Right atrium auricular region (tissue), 2 donors: ENCODE results near the gene SEMA4D. TPM values are rescaled to one million over a fixed set of nuclear protein-coding genes. Genes with fewer than 3 reads are reported as not detected.

Experiments used
- DNase-seq: peaks from one replicate; pipeline ENCODE4 v3.0.0-alpha.2; 2019; ENCODE audit warnings: low spot score
- H3K27ac ChIP-seq, 2 donors: fragments of 200-600 bp; sonication (generic); 1 replicate in 1 of 2; 2 replicates in 1 of 2; pipeline ENCODE4 v1.5.1; 2016 to 2019
- H3K27me3 ChIP-seq, 2 donors: fragments of 200-600 bp; sonication (generic); one replicate each; pipeline versions ENCODE4 v1.5.1 to v1.6.0; 2017 to 2019
- H3K36me3 ChIP-seq: fragments of 200-600 bp; sonication (generic); one replicate; pipeline ENCODE4 v1.5.1; 2016
- H3K4me1 ChIP-seq, 2 donors: fragments of 200-600 bp; sonication (generic); one replicate each; pipeline versions ENCODE4 v1.5.1 to v1.6.0; 2017 to 2019
- H3K4me3 ChIP-seq, 2 donors: fragments of 200-600 bp; sonication (generic); 1 replicate in 1 of 2; 2 replicates in 1 of 2; pipeline ENCODE4 v1.5.1; 2017 to 2019; ENCODE audit warnings: mild to moderate bottlenecking in 1 of 2, moderate library complexity in 1 of 2
- H3K9me3 ChIP-seq, 2 donors: fragments of 200-600 bp; sonication (generic); one replicate each; pipeline ENCODE4 v1.5.1; 2019
- total RNA-seq, 2 donors: library from RNA; depleted of rRNA; stranded (reverse); fragments of >200 nt; gene quantifications; one replicate each; pipeline ENCODE4 v1.1.0, GENCODE V29; 2016
- TF ChIP-seq, protein P1 (sequence below), 2 donors: fragments of 200-600 bp; sonication (generic); IDR thresholded peaks; one replicate each; pipeline ENCODE4 v1.5.1; 2019; ENCODE audit warnings: antibody characterized with exemption in 2 of 2

SEMA4D gene
- total RNA-seq, 2 donors from 2014 or later: 14.6 to 22.1 TPM

DNA sequence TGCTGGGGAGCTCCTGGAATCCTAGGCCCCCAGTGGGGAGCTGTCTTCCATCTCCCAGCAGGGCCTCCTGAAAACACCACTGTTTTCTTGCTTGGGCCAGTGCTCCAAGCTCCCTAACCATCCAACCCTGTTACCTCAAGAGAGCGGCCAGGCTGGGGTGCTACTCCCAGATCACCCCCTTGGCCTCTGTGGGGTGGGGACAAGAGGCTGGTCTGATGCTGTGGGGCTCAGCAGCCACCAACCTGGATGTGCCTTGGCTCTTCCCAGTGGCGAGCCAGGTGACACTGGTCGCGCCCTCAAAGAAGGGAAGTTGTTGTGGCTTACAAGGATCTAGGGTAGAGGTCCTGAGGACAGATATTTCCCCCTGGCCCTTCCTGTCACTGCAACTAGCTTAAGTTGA lies 130.6 kb downstream of the SEMA4D start:
- no peak overlapping the region for H3K27ac ChIP-seq
- H3K36me3 ChIP-seq: peaks cover 6% of the 10 kb centered on the region
- no peak overlapping the region for H3K4me3 ChIP-seq
- H3K9me3 ChIP-seq: no peaks in the 10 kb centered on the region
- no peak for DNase-seq
- no peaks in the 10 kb centered on the region for H3K4me1 ChIP-seq
- H3K27me3 ChIP-seq: no peaks in the 10 kb centered on the region
- TF ChIP-seq, protein P1, sequence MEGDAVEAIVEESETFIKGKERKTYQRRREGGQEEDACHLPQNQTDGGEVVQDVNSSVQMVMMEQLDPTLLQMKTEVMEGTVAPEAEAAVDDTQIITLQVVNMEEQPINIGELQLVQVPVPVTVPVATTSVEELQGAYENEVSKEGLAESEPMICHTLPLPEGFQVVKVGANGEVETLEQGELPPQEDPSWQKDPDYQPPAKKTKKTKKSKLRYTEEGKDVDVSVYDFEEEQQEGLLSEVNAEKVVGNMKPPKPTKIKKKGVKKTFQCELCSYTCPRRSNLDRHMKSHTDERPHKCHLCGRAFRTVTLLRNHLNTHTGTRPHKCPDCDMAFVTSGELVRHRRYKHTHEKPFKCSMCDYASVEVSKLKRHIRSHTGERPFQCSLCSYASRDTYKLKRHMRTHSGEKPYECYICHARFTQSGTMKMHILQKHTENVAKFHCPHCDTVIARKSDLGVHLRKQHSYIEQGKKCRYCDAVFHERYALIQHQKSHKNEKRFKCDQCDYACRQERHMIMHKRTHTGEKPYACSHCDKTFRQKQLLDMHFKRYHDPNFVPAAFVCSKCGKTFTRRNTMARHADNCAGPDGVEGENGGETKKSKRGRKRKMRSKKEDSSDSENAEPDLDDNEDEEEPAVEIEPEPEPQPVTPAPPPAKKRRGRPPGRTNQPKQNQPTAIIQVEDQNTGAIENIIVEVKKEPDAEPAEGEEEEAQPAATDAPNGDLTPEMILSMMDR (IDR thresholded peaks at IDR 0.05): no peak

DNA sequence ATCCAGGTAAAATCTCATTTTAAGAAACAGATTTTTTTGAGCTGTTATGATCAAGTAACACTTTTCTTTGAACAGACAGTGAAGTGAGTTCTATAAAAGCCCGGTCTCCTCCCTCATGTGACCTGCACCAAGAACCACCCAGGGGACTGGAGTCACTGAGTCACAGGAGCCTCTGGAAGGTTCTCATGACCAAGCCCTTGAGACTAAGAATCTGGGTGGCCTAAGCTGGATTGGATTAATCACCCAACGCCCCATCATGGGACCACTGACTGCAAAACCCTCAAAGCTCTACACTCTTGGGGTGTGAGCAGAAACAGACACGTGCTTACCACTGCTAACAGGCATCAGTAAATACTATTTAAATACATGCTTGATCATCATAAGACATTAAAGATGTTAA lies 131.2 kb downstream of the SEMA4D start:
- Histone ChIP-seq H3K4me3 (no peak overlapping the region), H3K27ac (no peak overlapping the region), H3K9me3 (no peaks in the 10 kb centered on the region), H3K36me3 (peaks cover 11% of the 10 kb centered on the region), H3K27me3 (no peaks in the 10 kb centered on the region), H3K4me1 (no peaks in the 10 kb centered on the region)
- TF ChIP-seq, protein P1 (IDR thresholded peaks at IDR 0.05): no peak
- no peak for DNase-seq

- H3K4me1 ChIP-seq: peaks cover 0 to 2% of the 10 kb centered on the region in 2 donors
- no peak overlapping the region for H3K27ac ChIP-seq
- H3K4me3 ChIP-seq: no peak overlapping the region
- TF ChIP-seq, protein P1 (IDR thresholded peaks at IDR 0.05): no peak
- H3K27me3 ChIP-seq: no peaks in the 10 kb centered on the region
- H3K36me3 ChIP-seq: peaks cover 23% of the 10 kb centered on the region
- no peaks in the 10 kb centered on the region for H3K9me3 ChIP-seq
- DNase-seq: no peak
Measured at GRCh38 chr9:89365532-89365912, 132.4 kb downstream of the SEMA4D start.

- DNase-seq: no peak
- TF ChIP-seq, protein P1 (IDR thresholded peaks at IDR 0.05): no peak
- no peaks in the 10 kb centered on the region for H3K9me3 ChIP-seq
Measured at GRCh38 chr9:89364666-89365531, 133.0 kb downstream of the SEMA4D start.

DNA sequence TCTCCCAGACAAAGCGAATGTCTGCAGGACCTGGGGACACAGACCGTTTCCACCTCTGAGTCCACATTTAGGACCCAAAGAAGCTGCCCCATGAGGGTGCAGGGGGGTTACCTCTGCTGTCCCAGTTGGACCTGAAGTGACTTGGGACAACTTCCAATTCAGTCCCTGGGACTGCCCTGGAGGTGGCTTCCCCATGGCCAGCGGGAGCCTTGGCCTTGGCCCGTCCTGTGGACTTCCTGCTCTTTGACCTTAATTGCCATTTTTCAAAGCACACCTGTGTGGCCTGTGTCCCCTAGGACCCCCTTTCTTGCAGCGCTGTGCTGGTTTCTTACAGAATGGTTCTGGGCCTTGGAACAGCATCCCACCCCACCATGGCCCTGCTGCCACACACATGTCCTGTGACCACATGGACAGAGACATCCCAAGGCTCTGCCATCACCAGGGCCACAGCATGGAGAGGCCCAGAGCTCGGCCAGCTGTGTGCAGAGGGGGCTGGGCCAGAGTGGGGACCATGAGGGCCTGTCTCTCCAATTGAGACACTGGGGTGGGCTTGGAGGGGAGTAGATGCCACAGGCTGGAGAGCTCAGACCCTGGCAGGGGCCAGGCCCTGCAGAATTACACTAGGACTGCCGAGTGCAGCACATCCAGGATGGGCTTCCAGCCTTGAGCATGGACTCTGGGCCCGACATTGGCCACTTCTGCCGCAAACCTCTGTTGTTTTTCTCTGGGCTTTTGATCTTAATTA lies 133.8 kb downstream of the SEMA4D start:
- H3K4me1 ChIP-seq: peaks cover 0 to 16% of the 10 kb centered on the region in 2 donors
- DNase-seq: no peak
- H3K9me3 ChIP-seq: no peaks in the 10 kb centered on the region
- H3K27me3 ChIP-seq: no peaks in the 10 kb centered on the region
- no peak overlapping the region for H3K4me3 ChIP-seq
- TF ChIP-seq, protein P1 (IDR thresholded peaks at IDR 0.05): no peak
- H3K27ac ChIP-seq: no peak overlapping the region
- H3K36me3 ChIP-seq: peaks cover 35% of the 10 kb centered on the region

More at GRCh38 chr9:89364666-89365531, 133.0 kb downstream of the SEMA4D start:
- H3K36me3 ChIP-seq: peaks cover 29% of the 10 kb centered on the region
- H3K27ac ChIP-seq: no peak overlapping the region
- peaks cover 0 to 8% of the 10 kb centered on the region in 2 donors for H3K4me1 ChIP-seq
- no peaks in the 10 kb centered on the region for H3K27me3 ChIP-seq
- H3K4me3 ChIP-seq: no peak overlapping the region
